H9 (cell line): ENCODE results near the gene TMIGD2. TPM values are rescaled to one million over a fixed set of nuclear protein-coding genes. Genes with fewer than 3 reads are reported as not detected.

ENCODE experiments used
- DNase-seq: peaks from one replicate; pipeline ENCODE4 v3.0.0-alpha.2; 2017
- H2AFZ ChIP-seq: one replicate; pipeline ENCODE4 v1.6.1; 2013; ENCODE audit warnings: mild to moderate bottlenecking, low read length, control low read depth, moderate library complexity
- H2AK5ac ChIP-seq: 2 replicates; pipeline ENCODE4 v1.6.1; 2013; ENCODE audit warnings: low read length, control low read depth, mixed read lengths; ENCODE audit not compliant: insufficient read length
- H2BK120ac ChIP-seq: one replicate; pipeline ENCODE4 v1.6.1; 2013; ENCODE audit warnings: low read depth, mild to moderate bottlenecking, low read length, control low read depth, inconsistent platforms; ENCODE audit not compliant: poor library complexity, severe bottlenecking
- H2BK12ac ChIP-seq: 2 replicates; pipeline ENCODE4 v1.6.1; 2013; ENCODE audit warnings: low read length, control low read depth, mixed read lengths, low read depth; ENCODE audit not compliant: insufficient read length
- H2BK15ac ChIP-seq: 2 replicates; pipeline ENCODE4 v1.6.1; 2013; ENCODE audit warnings: low read depth, low read length, control low read depth
- H2BK20ac ChIP-seq: one replicate; pipeline ENCODE4 v1.6.1; 2013; ENCODE audit warnings: low read depth, mild to moderate bottlenecking, low read length, control low read depth, inconsistent platforms; ENCODE audit not compliant: poor library complexity, severe bottlenecking
- H2BK5ac ChIP-seq: 2 replicates; pipeline ENCODE4 v1.6.1; 2013; ENCODE audit warnings: low read length, control low read depth, mixed read lengths; ENCODE audit not compliant: insufficient read length
- H3K14ac ChIP-seq: 2 replicates; pipeline ENCODE4 v1.6.1; 2013; ENCODE audit warnings: low read length, control low read depth; ENCODE audit not compliant: insufficient read depth
- H3K18ac ChIP-seq: 2 replicates; pipeline ENCODE4 v1.6.1; 2013; ENCODE audit warnings: low read depth, mild to moderate bottlenecking, mixed read lengths, low read length, control low read depth; ENCODE audit not compliant: insufficient read length
- H3K23ac ChIP-seq: 2 replicates; pipeline ENCODE4 v1.6.1; 2013; ENCODE audit warnings: low read length, control low read depth, mixed read lengths, low read depth; ENCODE audit not compliant: insufficient read length
- H3K23me2 ChIP-seq: 2 replicates; pipeline ENCODE4 v1.6.1; 2013; ENCODE audit warnings: low read depth, mild to moderate bottlenecking, mixed read lengths, low read length, control low read depth; ENCODE audit not compliant: insufficient read length, poor library complexity, severe bottlenecking
- H3K27ac ChIP-seq: 2 replicates; pipeline ENCODE4 v1.5.1; 2013; ENCODE audit warnings: low read length, control low read depth, mixed read lengths, low read depth; ENCODE audit not compliant: insufficient read length
- H3K27me3 ChIP-seq: 2 replicates; pipeline ENCODE4 v1.6.1; 2013; ENCODE audit warnings: low read length, control low read depth, inconsistent platforms; ENCODE audit not compliant: insufficient read depth
- H3K4ac ChIP-seq: 2 replicates; pipeline ENCODE4 v1.6.1; 2013; ENCODE audit warnings: low read depth, mild to moderate bottlenecking, control low read depth, inconsistent platforms, low read length, moderate library complexity
- H3K4me1 ChIP-seq: 2 replicates; pipeline ENCODE4 v1.6.1; 2013; ENCODE audit warnings: low read length, control low read depth, inconsistent platforms; ENCODE audit not compliant: insufficient read depth
- H3K4me2 ChIP-seq: 2 replicates; pipeline ENCODE4 v1.6.1; 2013; ENCODE audit warnings: low read length, control low read depth, mixed read lengths; ENCODE audit not compliant: insufficient read length, insufficient read depth
- H3K56ac ChIP-seq: 2 replicates; pipeline ENCODE4 v1.6.1; 2013; ENCODE audit warnings: low read depth, mild to moderate bottlenecking, mixed read lengths, low read length, control low read depth; ENCODE audit not compliant: insufficient read length
- H3K79me1 ChIP-seq: 2 replicates; pipeline ENCODE4 v1.6.1; 2013; ENCODE audit warnings: low read depth, mild to moderate bottlenecking, moderate library complexity, low read length, control low read depth, inconsistent platforms; ENCODE audit not compliant: insufficient read depth, poor library complexity, severe bottlenecking
- H3K79me2 ChIP-seq: 2 replicates; pipeline ENCODE4 v1.6.1; 2013; ENCODE audit warnings: low read length, control low read depth, inconsistent platforms; ENCODE audit not compliant: insufficient read depth
- H3K9ac ChIP-seq: 2 replicates; pipeline ENCODE4 v1.6.1; 2013; ENCODE audit warnings: low read length, control low read depth, mixed read lengths; ENCODE audit not compliant: insufficient read length; ENCODE audit errors: extremely low read depth
- H3K9me3 ChIP-seq: one replicate; pipeline ENCODE4 v1.6.1; 2013; ENCODE audit warnings: low read depth, low read length, inconsistent platforms; ENCODE audit not compliant: control insufficient read depth
- H3T11ph ChIP-seq: one replicate; pipeline ENCODE4 v1.6.1; 2013; ENCODE audit warnings: mild to moderate bottlenecking, low read length, control low read depth, inconsistent platforms
- H4K20me1 ChIP-seq: one replicate; pipeline ENCODE4 v1.6.1; 2013; ENCODE audit not compliant: control insufficient read depth, insufficient read length, insufficient read depth
- H4K5ac ChIP-seq: 2 replicates; pipeline ENCODE4 v1.6.1; 2013; ENCODE audit warnings: low read depth, mild to moderate bottlenecking, mixed read lengths, low read length, control low read depth; ENCODE audit not compliant: insufficient read length
- H4K8ac ChIP-seq: replicated peaks from 2 replicates; pipeline ENCODE4 v1.6.1; 2013; ENCODE audit warnings: low read length, control low read depth, mixed read lengths, low read depth; ENCODE audit not compliant: insufficient read length
- H4K91ac ChIP-seq: 2 replicates; pipeline ENCODE4 v1.6.1; 2013; ENCODE audit warnings: low read depth, mild to moderate bottlenecking, moderate library complexity, mixed read lengths, low read length, control low read depth; ENCODE audit not compliant: insufficient read length
- H3K27ac Mint-ChIP-seq, 3 experiments: 2 replicates in 2 of 3; 3 replicates in 1 of 3; pipeline ENCODE4 v1.8.0; 2020 to 2021; ENCODE audit warnings: mixed read lengths in 3 of 3, mild to moderate bottlenecking in 1 of 3, moderate library complexity in 1 of 3
- H3K27me3 Mint-ChIP-seq: 2 replicates; pipeline ENCODE4 v1.8.0; 2021; ENCODE audit warnings: low read depth, mild to moderate bottlenecking, moderate library complexity, mixed read lengths
- H3K36me3 Mint-ChIP-seq, 3 experiments: 2 replicates in 2 of 3; 3 replicates in 1 of 3; pipeline ENCODE4 v1.8.0; 2020 to 2021; ENCODE audit warnings: low read depth in 3 of 3, mixed read lengths in 3 of 3; ENCODE audit not compliant: insufficient read depth in 1 of 3
- H3K4me1 Mint-ChIP-seq, 2 experiments: 2 replicates each; pipeline ENCODE4 v1.8.0; 2020; ENCODE audit warnings: mixed read lengths in 2 of 2
- H3K4me3 Mint-ChIP-seq, 2 experiments: 2 replicates in 1 of 2; 3 replicates in 1 of 2; pipeline ENCODE4 v1.8.0; 2020 to 2021; ENCODE audit warnings: mild to moderate bottlenecking in 2 of 2, mixed read lengths in 2 of 2, moderate library complexity in 1 of 2
- H3K9me3 Mint-ChIP-seq, 2 experiments: 2 replicates in 1 of 2; 3 replicates in 1 of 2; pipeline ENCODE4 v1.8.0; 2020; ENCODE audit warnings: mild to moderate bottlenecking in 2 of 2, mixed read lengths in 2 of 2, moderate library complexity in 1 of 2
- CTCF ChIP-seq: fragments of 200-600 bp; sonication (generic); conservative IDR thresholded peaks from 3 replicates; pipeline ENCODE4 v1.8.0; 2021; ENCODE audit warnings: antibody characterized with exemption, mild to moderate bottlenecking
- WGBS: extraction: QIAGEN DNeasy Blood & Tissue Kit; methylation state at CpG from one replicate; pipeline ENCODE4 v1.1.7; 2013; ENCODE audit warnings: missing lambda C conversion rate, low lambda C conversion rate, mixed read lengths; ENCODE audit not compliant: insufficient read length; ENCODE audit errors: extremely low coverage; 5-methylcytosine and 5-hydroxymethylcytosine counted together
- total RNA-seq: library from RNA; stranded (reverse); gene quantifications from 2 replicates; pipeline ENCODE4 v1.2.1, GENCODE V29; 2021

The TMIGD2 gene
- total RNA-seq, 1 experiment from 2014 or later: 0.26 TPM

DNA sequence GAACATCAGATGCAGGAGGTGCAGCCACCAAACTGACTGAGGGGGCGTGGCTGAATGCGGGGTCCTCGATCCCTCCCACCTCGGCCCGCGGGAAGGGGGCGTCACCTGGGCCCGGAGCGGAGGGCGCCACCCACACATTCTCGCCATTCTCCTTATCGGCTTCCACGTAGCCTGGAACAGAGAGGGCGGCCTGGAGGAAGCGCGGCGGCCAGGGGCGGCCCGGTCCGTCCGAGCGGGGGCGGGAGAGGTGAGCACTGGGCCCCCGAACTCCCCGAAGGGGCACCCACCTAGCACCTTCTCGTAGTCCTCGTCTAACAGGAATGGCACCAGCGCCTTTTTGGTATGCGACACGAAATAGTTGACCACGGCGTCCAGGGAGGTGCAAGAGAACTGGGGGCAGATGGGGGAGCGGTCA is 24.7 kb upstream of the TMIGD2 start:
- Histone ChIP-seq H3K4me1 (peaks cover 2% of the 10 kb centered on the region; the same call in 1 of the 2 replicates), H3K4ac (no peak overlapping the region), H2BK5ac (no peak overlapping the region), H2AK5ac (no peak overlapping the region), H3K27ac (no peak overlapping the region), H4K8ac (no peak overlapping the region), H3K9me3 (no peaks in the 10 kb centered on the region), H2BK15ac (no peak overlapping the region), H2BK20ac (no peak overlapping the region), H2AFZ (no peak overlapping the region), H3K9ac (no peak overlapping the region), H3K14ac (no peak overlapping the region), H2BK120ac (no peak overlapping the region), H2BK12ac (no peak overlapping the region), H3K23ac (no peak overlapping the region), H3K79me2 (no peaks in the 10 kb centered on the region), H4K20me1 (no peaks in the 10 kb centered on the region), H4K91ac (no peak overlapping the region), H3K4me2 (peak overlapping the region; percentile 74), H4K5ac (no peak overlapping the region), H3K23me2 (peaks cover 9% of the 10 kb centered on the region), H3K79me1 (no peaks in the 10 kb centered on the region), H3K18ac (peak overlapping the region; percentile 29), H3T11ph (no peak overlapping the region), H3K27me3 (no peaks in the 10 kb centered on the region), H3K56ac (no peak overlapping the region)
- Mint-ChIP-seq H3K9me3 (no peaks in the 10 kb centered on the region; a peak in 1 of 5 replicates), H3K4me3 (peak overlapping the region; percentile 57 to 87), H3K27ac (peak overlapping the region; percentile 44 to 98 (median 71); a peak in 3 of 7 replicates), H3K4me1 (peaks cover 10 to 15% of the 10 kb centered on the region in 2 experiments), H3K36me3 (peaks cover 7 to 28% (median 12%) of the 10 kb centered on the region in 3 experiments), H3K27me3 (peaks cover 2% of the 10 kb centered on the region; the same call in 1 of the 2 replicates)
- DNase-seq: peak; percentile 84
- no peak for TF ChIP-seq CTCF
- WGBS: no CpG with 5 or more reads among the region's 33 CpGs
